Measurements from ENCODE around the gene ADRM1.

DNA sequence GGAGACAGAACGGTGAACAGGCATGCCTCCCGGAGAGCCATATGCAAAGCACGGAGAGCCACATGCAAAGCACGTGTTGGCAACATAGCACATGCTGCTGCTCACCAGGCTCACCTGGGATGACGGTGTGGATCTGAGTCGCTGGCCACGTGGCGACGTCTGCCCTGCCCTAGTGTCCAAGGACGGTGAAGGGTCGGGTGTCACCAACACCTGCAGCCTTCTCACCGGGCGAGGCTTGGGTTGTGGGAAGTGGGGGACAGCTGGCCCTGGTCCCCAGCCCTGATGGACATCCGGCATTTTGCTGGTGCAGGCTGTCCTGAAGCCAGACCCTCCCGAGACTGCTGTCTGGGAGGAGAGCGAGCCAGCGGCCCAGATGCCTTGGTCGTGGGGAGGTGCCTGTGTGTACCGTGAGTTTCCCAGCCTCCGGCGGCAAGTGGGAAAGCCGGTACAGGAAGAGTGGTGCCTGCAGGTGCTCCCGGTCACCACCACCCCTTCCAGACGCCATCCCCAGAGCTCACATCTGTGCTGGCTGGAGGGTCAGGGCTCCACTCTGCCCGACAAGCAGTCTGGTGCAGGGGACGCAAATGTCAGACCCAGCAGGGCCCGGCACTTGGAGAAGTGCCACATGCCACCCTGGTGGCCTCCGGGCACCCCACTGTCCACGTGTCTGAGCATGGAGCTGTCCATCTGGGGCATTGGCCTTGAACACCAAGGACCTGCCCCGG lies 5.9 kb upstream of the ADRM1 start:
- TF ChIP-seq, protein P1, sequence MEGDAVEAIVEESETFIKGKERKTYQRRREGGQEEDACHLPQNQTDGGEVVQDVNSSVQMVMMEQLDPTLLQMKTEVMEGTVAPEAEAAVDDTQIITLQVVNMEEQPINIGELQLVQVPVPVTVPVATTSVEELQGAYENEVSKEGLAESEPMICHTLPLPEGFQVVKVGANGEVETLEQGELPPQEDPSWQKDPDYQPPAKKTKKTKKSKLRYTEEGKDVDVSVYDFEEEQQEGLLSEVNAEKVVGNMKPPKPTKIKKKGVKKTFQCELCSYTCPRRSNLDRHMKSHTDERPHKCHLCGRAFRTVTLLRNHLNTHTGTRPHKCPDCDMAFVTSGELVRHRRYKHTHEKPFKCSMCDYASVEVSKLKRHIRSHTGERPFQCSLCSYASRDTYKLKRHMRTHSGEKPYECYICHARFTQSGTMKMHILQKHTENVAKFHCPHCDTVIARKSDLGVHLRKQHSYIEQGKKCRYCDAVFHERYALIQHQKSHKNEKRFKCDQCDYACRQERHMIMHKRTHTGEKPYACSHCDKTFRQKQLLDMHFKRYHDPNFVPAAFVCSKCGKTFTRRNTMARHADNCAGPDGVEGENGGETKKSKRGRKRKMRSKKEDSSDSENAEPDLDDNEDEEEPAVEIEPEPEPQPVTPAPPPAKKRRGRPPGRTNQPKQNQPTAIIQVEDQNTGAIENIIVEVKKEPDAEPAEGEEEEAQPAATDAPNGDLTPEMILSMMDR (IDR thresholded peaks at IDR 0.05) = no peak
- no peak for TF ChIP-seq POLR2A (IDR thresholded peaks at IDR 0.05; ENCODE audit: low read depth)
- no peak for TF ChIP-seq POLR2AphosphoS5 (IDR thresholded peaks at IDR 0.05)

Data from esophagus muscularis mucosa (tissue), 3 donors.